ES-I3 (cell line): ENCODE measurements around the gene FARS2.

ENCODE experiments used
- H3K36me3 ChIP-seq: 2 replicates; pipeline ENCODE4 v1.6.1; 2013; ENCODE audit warnings: mild to moderate bottlenecking, low read length, control low read depth, moderate library complexity; ENCODE audit not compliant: insufficient read depth
- H3K4me1 ChIP-seq: 2 replicates; pipeline ENCODE4 v1.6.1; 2013; ENCODE audit warnings: mild to moderate bottlenecking, control low read depth, low read length; ENCODE audit not compliant: insufficient read depth
- H3K9ac ChIP-seq: 2 replicates; pipeline ENCODE4 v1.6.1; 2013; ENCODE audit warnings: low read depth, mild to moderate bottlenecking, low read length, moderate library complexity
- H3K9me3 ChIP-seq: 2 replicates; pipeline ENCODE4 v1.6.1; 2013; ENCODE audit warnings: mild to moderate bottlenecking, low read length, moderate library complexity; ENCODE audit not compliant: control insufficient read depth, insufficient read depth

Gene FARS2

GRCh38 chr6:5237805-5238204 is 23.5 kb upstream of the FARS2 start:
- no peaks in the 10 kb centered on the region for H3K36me3 ChIP-seq
- H3K4me1 ChIP-seq, result peaks cover 7% of the 10 kb centered on the region; the same call in 1 of the 2 replicates
- no peak overlapping the region for H3K9ac ChIP-seq
- H3K9me3 ChIP-seq, result no peaks in the 10 kb centered on the region

- H3K36me3 ChIP-seq, result no peaks in the 10 kb centered on the region
Measured at GRCh38 chr6:5238336-5238735, 23.0 kb upstream of the FARS2 start.

GRCh38 chr6:5241252-5241651 is 20.1 kb upstream of the FARS2 start:
- Histone ChIP-seq H3K4me1 (peaks cover 4% of the 10 kb centered on the region; the same call in 1 of the 2 replicates), H3K9me3 (no peaks in the 10 kb centered on the region), H3K9ac (no peak overlapping the region), H3K36me3 (no peaks in the 10 kb centered on the region)

More at GRCh38 chr6:5238336-5238735, 23.0 kb upstream of the FARS2 start:
- Histone ChIP-seq H3K9ac (no peak overlapping the region), H3K9me3 (no peaks in the 10 kb centered on the region), H3K4me1 (peaks cover 4% of the 10 kb centered on the region; the same call in 1 of the 2 replicates)

- H3K36me3 ChIP-seq, result no peaks in the 10 kb centered on the region
- no peaks in the 10 kb centered on the region for H3K9me3 ChIP-seq
- H3K4me1 ChIP-seq, result peaks cover 4% of the 10 kb centered on the region; the same call in 1 of the 2 replicates
- H3K9ac ChIP-seq, result no peak overlapping the region
Measured at GRCh38 chr6:5243069-5243468, 18.2 kb upstream of the FARS2 start.

GRCh38 chr6:5246141-5247097 is 14.9 kb upstream of the FARS2 start:
- Histone ChIP-seq H3K9ac (no peak overlapping the region), H3K9me3 (no peaks in the 10 kb centered on the region), H3K4me1 (peaks cover 2% of the 10 kb centered on the region; the same call in 1 of the 2 replicates), H3K36me3 (peaks cover 3% of the 10 kb centered on the region; the same call in 1 of the 2 replicates)

- H3K4me1 ChIP-seq, result no peaks in the 10 kb centered on the region
- H3K9ac ChIP-seq, result no peak overlapping the region
- H3K36me3 ChIP-seq, result peaks cover 5% of the 10 kb centered on the region; the same call in 1 of the 2 replicates
- no peaks in the 10 kb centered on the region for H3K9me3 ChIP-seq
Measured at GRCh38 chr6:5247201-5247600, 14.1 kb upstream of the FARS2 start.

- H3K4me1 ChIP-seq, result no peaks in the 10 kb centered on the region
- no peak overlapping the region for H3K9ac ChIP-seq
- peaks cover 5% of the 10 kb centered on the region; the same call in 1 of the 2 replicates for H3K36me3 ChIP-seq
- no peaks in the 10 kb centered on the region for H3K9me3 ChIP-seq
Measured at GRCh38 chr6:5248302-5249098, 12.8 kb upstream of the FARS2 start.

- no peak overlapping the region for H3K9ac ChIP-seq
- peaks cover 5% of the 10 kb centered on the region; the same call in 1 of the 2 replicates for H3K36me3 ChIP-seq
Measured at GRCh38 chr6:5249451-5250122, 11.7 kb upstream of the FARS2 start.

GRCh38 chr6:5250451-5250850 is 10.9 kb upstream of the FARS2 start:
- Histone ChIP-seq H3K9me3 (no peaks in the 10 kb centered on the region), H3K36me3 (peaks cover 5% of the 10 kb centered on the region; the same call in 1 of the 2 replicates), H3K4me1 (no peaks in the 10 kb centered on the region), H3K9ac (no peak overlapping the region)

More at GRCh38 chr6:5249451-5250122, 11.7 kb upstream of the FARS2 start:
- Histone ChIP-seq H3K4me1 (no peaks in the 10 kb centered on the region), H3K9me3 (no peaks in the 10 kb centered on the region)

- Histone ChIP-seq H3K36me3 (peaks cover 5% of the 10 kb centered on the region; the same call in 1 of the 2 replicates), H3K4me1 (no peaks in the 10 kb centered on the region), H3K9ac (no peak overlapping the region), H3K9me3 (no peaks in the 10 kb centered on the region)
Measured at GRCh38 chr6:5250911-5251310, 10.4 kb upstream of the FARS2 start.

- Histone ChIP-seq H3K4me1 (no peaks in the 10 kb centered on the region), H3K36me3 (peaks cover 4% of the 10 kb centered on the region; the same call in 1 of the 2 replicates), H3K9ac (no peak overlapping the region), H3K9me3 (no peaks in the 10 kb centered on the region)
Measured at GRCh38 chr6:5256952-5257351, 4.4 kb upstream of the FARS2 start.

- no peaks in the 10 kb centered on the region for H3K4me1 ChIP-seq
- H3K36me3 ChIP-seq, result peaks cover 4% of the 10 kb centered on the region; the same call in 1 of the 2 replicates
- H3K9me3 ChIP-seq, result no peaks in the 10 kb centered on the region
- no peak overlapping the region for H3K9ac ChIP-seq
Measured at GRCh38 chr6:5257400-5257799, 3.9 kb upstream of the FARS2 start.

- H3K4me1 ChIP-seq, result no peaks in the 10 kb centered on the region
- peak overlapping the region; percentile 57; the same call in 1 of the 2 replicates for H3K9ac ChIP-seq
- H3K9me3 ChIP-seq, result no peaks in the 10 kb centered on the region
- peaks cover 4% of the 10 kb centered on the region; the same call in 1 of the 2 replicates for H3K36me3 ChIP-seq
Measured at GRCh38 chr6:5259428-5259827, 1.9 kb upstream of the FARS2 start.
